ENCODE data around the gene CLNS1A. TPM values are rescaled to one million over a fixed set of nuclear protein-coding genes. Genes with fewer than 3 reads are reported as not detected.
"Not testable (repeated sequence)": the region's sequence is repeated elsewhere in the genome, so short reads cannot be mapped to it uniquely, and the experiment has no call there.

The CLNS1A gene
- total RNA-seq, 2 experiments from 2014 or later, result 102 to 104 TPM

- Mint-ChIP-seq H3K9me3 (no peaks in the 10 kb centered on the region), H3K36me3 (ENCODE audit: low read depth) (no peaks in the 10 kb centered on the region), H3K4me3 (no peak overlapping the region), H3K27ac (no peak overlapping the region), H3K4me1 (no peaks in the 10 kb centered on the region), H3K27me3 (no peaks in the 10 kb centered on the region)
- ChIA-PET POLR2A (interaction anchor here (0.6 kb wide), 1 partner anchor 390 kb away, joined by 4 read pairs; no protein-coding TSS in a partner anchor), CTCF (no interaction called here)
- DNase-seq, result no peak
Measured at GRCh38 chr11:77654770-77655434, 17.3 kb upstream of the CLNS1A start.

- H3K4me1 Mint-ChIP-seq, result no peaks in the 10 kb centered on the region
- H3K4me3 Mint-ChIP-seq, result no peak overlapping the region
- H3K27me3 Mint-ChIP-seq, result peaks cover 4% of the 10 kb centered on the region
- ChIA-PET CTCF (no interaction called here), POLR2A (no interaction called here)
- no peaks in the 10 kb centered on the region for H3K9me3 Mint-ChIP-seq
- no peak overlapping the region for H3K27ac Mint-ChIP-seq
- no peak for DNase-seq
- no peaks in the 10 kb centered on the region for H3K36me3 Mint-ChIP-seq (ENCODE audit: low read depth)
Measured at GRCh38 chr11:77650123-77650522, 12.5 kb upstream of the CLNS1A start.

DNA sequence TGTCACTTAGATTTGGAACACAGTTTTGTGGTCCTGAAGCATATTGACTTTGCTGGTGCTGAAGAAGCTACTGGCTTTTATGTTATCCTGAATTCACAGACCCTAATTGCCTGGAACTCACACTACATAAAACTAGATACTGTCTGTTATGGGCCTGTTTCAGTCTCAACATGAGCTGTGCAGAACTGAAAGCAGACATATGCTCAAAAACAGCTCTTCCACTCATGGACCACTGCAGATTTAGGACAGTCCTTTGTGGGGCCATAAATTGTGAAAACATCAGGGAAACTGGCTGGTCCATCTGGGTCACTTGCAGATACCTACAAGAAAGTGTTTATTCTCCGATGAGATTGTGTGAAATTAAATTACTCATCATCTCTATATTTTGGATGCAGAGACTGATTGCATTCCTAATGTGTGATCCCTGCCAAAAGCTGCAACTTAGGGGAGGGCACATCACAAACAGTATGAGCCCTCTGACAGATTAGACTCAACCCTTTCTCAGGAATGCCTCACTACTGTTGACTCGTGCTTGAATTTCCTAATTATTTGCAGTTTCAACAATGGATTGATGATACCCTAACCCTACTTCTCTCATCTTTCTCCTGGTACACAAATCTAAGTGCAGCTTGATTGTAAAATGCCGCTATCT is 10.2 kb upstream of the CLNS1A start:
- no peaks in the 10 kb centered on the region for H3K36me3 Mint-ChIP-seq (ENCODE audit: low read depth)
- H3K4me3 Mint-ChIP-seq, result no peak overlapping the region
- CTCF ChIA-PET, result interaction anchor here (1.4 kb wide), 2 partner anchors 13 to 18 kb away, joined by 3 to 4 read pairs; no protein-coding TSS in a partner anchor
- no peaks in the 10 kb centered on the region for H3K9me3 Mint-ChIP-seq
- no peak for DNase-seq
- H3K4me1 Mint-ChIP-seq, result peaks cover 7% of the 10 kb centered on the region
- H3K27me3 Mint-ChIP-seq, result peaks cover 9% of the 10 kb centered on the region
- H3K27ac Mint-ChIP-seq, result no peak overlapping the region
- POLR2A ChIA-PET, result interaction anchor here (0.6 kb wide), 1 partner anchor 309 kb away, joined by 4 read pairs; no protein-coding TSS in a partner anchor

GRCh38 chr11:77644887-77645286 is 7.3 kb upstream of the CLNS1A start:
- POLR2A ChIA-PET, result no interaction called here
- Mint-ChIP-seq H3K36me3 (ENCODE audit: low read depth) (no peaks in the 10 kb centered on the region), H3K4me1 (peaks cover 7% of the 10 kb centered on the region), H3K4me3 (no peak overlapping the region), H3K27ac (no peak overlapping the region), H3K27me3 (peaks cover 9% of the 10 kb centered on the region), H3K9me3 (peaks cover 8% of the 10 kb centered on the region)
- no peak for DNase-seq
- CTCF ChIA-PET, result interaction anchor here (0.9 kb wide), 1 partner anchor 15 kb away, joined by 3 read pairs; no protein-coding TSS in a partner anchor

- H3K4me1 Mint-ChIP-seq, result peaks cover 15% of the 10 kb centered on the region
- POLR2A ChIA-PET, result no interaction called here
- H3K36me3 Mint-ChIP-seq (ENCODE audit: low read depth), result peaks cover 6% of the 10 kb centered on the region
- H3K27ac Mint-ChIP-seq, result no peak overlapping the region
- no peak for DNase-seq
- no peak overlapping the region for H3K4me3 Mint-ChIP-seq
- CTCF ChIA-PET, result no interaction called here
- H3K9me3 Mint-ChIP-seq, result peaks cover 17% of the 10 kb centered on the region
- H3K27me3 Mint-ChIP-seq, result peaks cover 5% of the 10 kb centered on the region
Measured at GRCh38 chr11:77642228-77642627, 4.6 kb upstream of the CLNS1A start.

GRCh38 chr11:77636731-77637344 is 756 bp downstream of the CLNS1A start:
- ChIA-PET POLR2A (interaction anchor here (0.5 kb wide), 1 partner anchor 9 kb away, joined by 3 read pairs; no protein-coding TSS in a partner anchor), CTCF (no interaction called here)
- no peak for DNase-seq
- H3K4me1 Mint-ChIP-seq, result peaks cover 45% of the 10 kb centered on the region
- H3K9me3 Mint-ChIP-seq, result peaks cover 17% of the 10 kb centered on the region
- peak overlapping the region; percentile 81 for H3K4me3 Mint-ChIP-seq
- H3K27me3 Mint-ChIP-seq, result no peaks in the 10 kb centered on the region
- H3K27ac Mint-ChIP-seq, result peak overlapping the region; percentile 91
- peaks cover 26% of the 10 kb centered on the region for H3K36me3 Mint-ChIP-seq (ENCODE audit: low read depth)

DNA sequence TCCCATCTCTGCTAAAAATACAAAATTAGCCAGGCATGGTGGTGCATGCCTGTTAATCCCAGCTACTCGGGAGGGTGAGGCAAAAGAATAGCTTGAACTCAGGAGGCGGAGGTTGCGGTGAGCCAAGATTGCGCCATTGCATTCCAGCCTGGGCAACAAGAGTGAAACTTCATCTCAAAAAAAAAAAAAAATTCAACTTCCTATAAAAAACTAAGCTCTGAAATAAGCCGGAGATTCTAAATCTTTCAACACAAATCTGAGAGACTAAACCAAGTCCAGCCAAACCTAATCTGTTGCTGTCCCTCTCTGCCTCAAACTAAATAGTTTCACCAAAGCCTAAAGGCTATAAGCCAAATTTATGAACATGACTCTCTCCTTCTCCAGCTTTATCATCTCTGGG is 3.7 kb downstream of the CLNS1A start:
- DNase-seq, CTCF ChIA-PET, H3K27me3 Mint-ChIP-seq, H3K9me3 Mint-ChIP-seq: not testable (repeated sequence)
- Mint-ChIP-seq H3K4me1 (peaks cover 57% of the 10 kb centered on the region), H3K4me3 (peak overlapping the region; percentile 34), H3K36me3 (ENCODE audit: low read depth) (peaks cover 30% of the 10 kb centered on the region), H3K27ac (peak overlapping the region; percentile 13)
- POLR2A ChIA-PET, result interaction anchor here (0.7 kb wide), 1 partner anchor 361 kb away, joined by 6 read pairs; the partner anchor contains the start of gene INTS4

DNA sequence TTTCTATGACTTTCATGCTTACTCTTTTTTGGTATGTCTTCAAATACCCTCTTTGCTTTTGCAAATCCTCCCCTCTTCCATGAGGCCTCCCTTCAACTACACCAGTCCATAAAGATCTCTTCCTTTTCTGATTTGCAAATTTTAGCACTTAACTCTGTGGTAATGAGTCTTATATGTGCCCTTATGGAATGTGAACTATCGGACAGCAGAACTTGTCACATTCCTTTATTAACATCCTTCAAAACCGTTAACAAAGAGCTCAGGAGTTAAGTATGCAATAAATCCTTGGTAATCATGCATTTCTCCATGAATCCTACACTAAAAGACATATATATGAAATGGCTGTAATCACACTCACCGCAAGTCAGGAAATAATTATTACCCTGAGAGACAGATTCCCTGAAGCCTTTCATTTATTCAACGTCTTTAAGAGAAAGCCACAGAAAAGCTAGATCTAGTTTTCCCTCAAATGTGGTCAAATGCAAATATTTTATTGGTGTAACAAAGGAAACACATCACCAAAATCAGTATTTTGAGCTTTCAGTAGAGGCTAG is 7.4 kb downstream of the CLNS1A start:
- H3K36me3 Mint-ChIP-seq (ENCODE audit: low read depth), result peaks cover 27% of the 10 kb centered on the region
- H3K27ac Mint-ChIP-seq, result no peak overlapping the region
- no peak overlapping the region for H3K4me3 Mint-ChIP-seq
- H3K27me3 Mint-ChIP-seq, result no peaks in the 10 kb centered on the region
- peaks cover 35% of the 10 kb centered on the region for H3K4me1 Mint-ChIP-seq
- POLR2A ChIA-PET, result no interaction called here
- DNase-seq, result no peak
- CTCF ChIA-PET, result interaction anchor here (0.7 to 1.5 kb wide), 3 partner anchors 8 to 17 kb away, joined by 3 to 4 read pairs (median 3); no protein-coding TSS in a partner anchor
- H3K9me3 Mint-ChIP-seq, result no peaks in the 10 kb centered on the region

DNA sequence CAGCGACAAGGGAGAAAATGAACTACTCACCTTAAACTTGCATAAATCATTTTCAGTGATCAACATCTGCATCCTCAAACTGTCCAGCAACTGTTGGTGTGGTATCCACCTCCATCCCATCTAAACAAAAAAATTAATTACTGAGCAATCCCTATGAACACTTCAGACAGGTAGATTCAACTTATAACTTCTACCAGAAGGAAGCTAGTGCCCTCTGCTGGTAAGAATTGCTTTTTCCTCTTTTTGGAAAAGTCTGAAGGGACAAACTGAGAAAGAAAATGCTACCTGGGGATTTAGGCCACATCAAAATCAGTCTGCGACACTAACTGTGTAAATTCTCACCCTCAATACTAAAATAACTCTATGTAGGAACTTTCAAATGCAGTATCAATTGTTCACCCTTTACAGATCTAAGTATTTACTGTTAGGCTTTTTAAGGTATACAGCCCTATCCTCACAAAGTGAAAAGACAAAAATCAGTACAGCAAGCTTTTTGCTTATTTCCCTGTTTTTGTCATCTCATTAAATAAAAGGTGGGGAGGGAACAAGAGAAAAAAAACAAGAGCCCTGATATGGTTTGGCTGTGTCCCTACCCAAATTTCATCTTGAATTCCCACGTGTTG is 17.9 kb downstream of the CLNS1A start:
- peaks cover 34% of the 10 kb centered on the region for H3K36me3 Mint-ChIP-seq (ENCODE audit: low read depth)

GRCh38 chr11:77617892-77618291 is 19.7 kb downstream of the CLNS1A start:
- POLR2A ChIA-PET, result no interaction called here
- CTCF ChIA-PET, result interaction anchor here (0.6 to 2.4 kb wide), 3 partner anchors 11 to 491 kb away, joined by 3 to 6 read pairs (median 4); no protein-coding TSS in a partner anchor
- no peak overlapping the region for H3K4me3 Mint-ChIP-seq
- no peaks in the 10 kb centered on the region for H3K9me3 Mint-ChIP-seq
- H3K36me3 Mint-ChIP-seq (ENCODE audit: low read depth), result peaks cover 26% of the 10 kb centered on the region
- H3K27ac Mint-ChIP-seq, result no peak overlapping the region
- H3K27me3 Mint-ChIP-seq, result no peaks in the 10 kb centered on the region
- no peaks in the 10 kb centered on the region for H3K4me1 Mint-ChIP-seq
- no peak for DNase-seq

More for the DNA sequence above, 17.9 kb downstream of the CLNS1A start:
- Mint-ChIP-seq H3K9me3 (no peaks in the 10 kb centered on the region), H3K27me3 (no peaks in the 10 kb centered on the region), H3K4me3 (no peak overlapping the region), H3K27ac (no peak overlapping the region), H3K4me1 (no peaks in the 10 kb centered on the region)
- ChIA-PET CTCF (interaction anchor here (0.5 to 2.5 kb wide), 5 partner anchors 12 to 529 kb away, joined by 3 to 6 read pairs (median 3); no protein-coding TSS in a partner anchor), POLR2A (no interaction called here)
- DNase-seq, result peak; percentile 64

- POLR2A ChIA-PET, result interaction anchor here (0.6 kb wide), 2 partner anchors 73 to 878 kb away, joined by 3 to 4 read pairs; no protein-coding TSS in a partner anchor
- CTCF ChIA-PET, result interaction anchor here (0.6 to 0.8 kb wide), 2 partner anchors 12 to 119 kb away, joined by 3 read pairs; no protein-coding TSS in a partner anchor
- Mint-ChIP-seq H3K27me3 (no peaks in the 10 kb centered on the region), H3K36me3 (ENCODE audit: low read depth) (peaks cover 17% of the 10 kb centered on the region), H3K4me3 (no peak overlapping the region), H3K4me1 (no peaks in the 10 kb centered on the region), H3K27ac (no peak overlapping the region), H3K9me3 (no peaks in the 10 kb centered on the region)
- no peak for DNase-seq
Measured at GRCh38 chr11:77611921-77612320, 25.7 kb downstream of the CLNS1A start.

GRCh38 chr11:77609234-77609633 is 28.4 kb downstream of the CLNS1A start:
- peaks cover 13% of the 10 kb centered on the region for H3K36me3 Mint-ChIP-seq (ENCODE audit: low read depth)
- H3K4me3 Mint-ChIP-seq, result no peak overlapping the region
- H3K9me3 Mint-ChIP-seq, result no peaks in the 10 kb centered on the region
- ChIA-PET POLR2A (no interaction called here), CTCF (no interaction called here)
- no peak for DNase-seq
- H3K27me3 Mint-ChIP-seq, result no peaks in the 10 kb centered on the region
- no peaks in the 10 kb centered on the region for H3K4me1 Mint-ChIP-seq
- no peak overlapping the region for H3K27ac Mint-ChIP-seq

Data from activated CD4-positive, alpha-beta T cell treated with anti-CD3 and anti-CD28 coated beads, Interleukin-2, amount 10 ng/mL, durations not matched to agents 7 days and 5 days (primary cell).